SIG-M5 treated with dmso at 0.1 percent for 504 hours (cell line): ENCODE results near the gene RHBDF2.
A peak's percentile ranks its signal among the peaks of the same experiment; 100 is the strongest.

Experiments used
- DNase-seq: peaks from one replicate; lab custom pipeline; 2025; ENCODE audit not compliant: unreplicated experiment; lab: John Stamatoyannopoulos, UW

Gene RHBDF2

GRCh38 chr17:76441686-76442340 lies 59.4 kb downstream of the RHBDF2 start:
- no peak for DNase-seq

GRCh38 chr17:76440751-76441362 lies 60.4 kb downstream of the RHBDF2 start:
- DNase-seq = no peak

- no peak for DNase-seq
Measured at GRCh38 chr17:76439314-76439928, 61.8 kb downstream of the RHBDF2 start.

GRCh38 chr17:76438906-76439305 lies 62.3 kb downstream of the RHBDF2 start:
- DNase-seq = no peak

GRCh38 chr17:76437467-76438402 lies 63.5 kb downstream of the RHBDF2 start:
- no peak for DNase-seq

- no peak for DNase-seq
Measured at GRCh38 chr17:76435751-76436150, 65.5 kb downstream of the RHBDF2 start.

GRCh38 chr17:76434870-76435269 lies 66.4 kb downstream of the RHBDF2 start:
- no peak for DNase-seq

- DNase-seq = no peak
Measured at GRCh38 chr17:76433693-76434092, 67.5 kb downstream of the RHBDF2 start.

GRCh38 chr17:76432712-76433336 lies 68.4 kb downstream of the RHBDF2 start:
- DNase-seq = peak; percentile 19

GRCh38 chr17:76432004-76432403 lies 69.2 kb downstream of the RHBDF2 start:
- no peak for DNase-seq

- no peak for DNase-seq
Measured at GRCh38 chr17:76431509-76431908, 69.7 kb downstream of the RHBDF2 start.

GRCh38 chr17:76428511-76428910 lies 72.7 kb downstream of the RHBDF2 start:
- no peak for DNase-seq

- no peak for DNase-seq
Measured at GRCh38 chr17:76427501-76428231, 73.6 kb downstream of the RHBDF2 start.

- no peak for DNase-seq
Measured at GRCh38 chr17:76426853-76427252, 74.4 kb downstream of the RHBDF2 start.

- DNase-seq = no peak
Measured at GRCh38 chr17:76422860-76423259, 78.4 kb downstream of the RHBDF2 start.

- no peak for DNase-seq
Measured at GRCh38 chr17:76422406-76422805, 78.8 kb downstream of the RHBDF2 start.

- DNase-seq = no peak
Measured at GRCh38 chr17:76421044-76421407, 80.2 kb downstream of the RHBDF2 start.
